Measurements from ENCODE around the gene TNS2.

DNA sequence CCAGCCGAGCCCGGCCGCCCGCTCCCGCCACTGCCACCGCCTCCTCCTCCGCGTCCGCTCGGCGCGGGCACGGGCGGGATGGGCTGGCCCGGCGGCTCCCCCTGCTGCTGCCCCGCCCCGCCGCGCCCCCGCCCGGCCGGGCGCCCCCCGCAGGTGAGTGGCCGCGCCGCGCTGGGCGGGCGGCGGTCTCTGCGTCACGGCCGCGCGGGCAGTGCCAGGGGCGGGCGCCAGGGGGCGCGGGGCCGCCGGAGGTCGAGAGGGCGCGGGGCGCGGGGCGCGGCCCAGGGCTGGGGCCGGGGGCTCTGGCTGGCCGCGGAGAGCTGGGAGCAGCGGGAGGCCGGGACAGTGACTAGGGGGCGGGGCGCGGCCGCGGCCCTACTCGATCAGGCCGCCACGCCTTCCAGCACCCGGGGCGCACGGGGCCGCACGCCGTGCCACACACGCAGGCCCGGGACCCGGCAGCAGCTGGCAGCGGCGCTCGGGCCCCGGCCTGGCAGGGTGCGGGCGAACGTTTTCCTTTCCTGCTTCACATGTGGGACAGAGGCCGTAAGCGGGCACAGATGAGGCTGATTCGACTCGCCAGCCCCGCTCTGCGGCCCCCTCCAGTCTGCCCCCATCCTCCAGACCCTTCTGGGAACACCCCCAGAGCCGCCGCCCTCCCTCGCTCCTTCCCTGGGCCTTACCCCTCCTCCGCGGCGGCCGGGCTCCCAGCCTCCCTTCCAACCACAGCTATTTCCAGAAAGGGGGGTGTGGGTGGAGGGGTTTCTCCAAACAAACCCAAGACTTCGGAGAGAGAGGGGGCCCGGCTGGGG, 2.4 kb upstream of the TNS2 start:
- TF ChIP-seq ELF1 (IDR thresholded peaks at IDR 0.05): no peak
- TF ChIP-seq, protein P1, sequence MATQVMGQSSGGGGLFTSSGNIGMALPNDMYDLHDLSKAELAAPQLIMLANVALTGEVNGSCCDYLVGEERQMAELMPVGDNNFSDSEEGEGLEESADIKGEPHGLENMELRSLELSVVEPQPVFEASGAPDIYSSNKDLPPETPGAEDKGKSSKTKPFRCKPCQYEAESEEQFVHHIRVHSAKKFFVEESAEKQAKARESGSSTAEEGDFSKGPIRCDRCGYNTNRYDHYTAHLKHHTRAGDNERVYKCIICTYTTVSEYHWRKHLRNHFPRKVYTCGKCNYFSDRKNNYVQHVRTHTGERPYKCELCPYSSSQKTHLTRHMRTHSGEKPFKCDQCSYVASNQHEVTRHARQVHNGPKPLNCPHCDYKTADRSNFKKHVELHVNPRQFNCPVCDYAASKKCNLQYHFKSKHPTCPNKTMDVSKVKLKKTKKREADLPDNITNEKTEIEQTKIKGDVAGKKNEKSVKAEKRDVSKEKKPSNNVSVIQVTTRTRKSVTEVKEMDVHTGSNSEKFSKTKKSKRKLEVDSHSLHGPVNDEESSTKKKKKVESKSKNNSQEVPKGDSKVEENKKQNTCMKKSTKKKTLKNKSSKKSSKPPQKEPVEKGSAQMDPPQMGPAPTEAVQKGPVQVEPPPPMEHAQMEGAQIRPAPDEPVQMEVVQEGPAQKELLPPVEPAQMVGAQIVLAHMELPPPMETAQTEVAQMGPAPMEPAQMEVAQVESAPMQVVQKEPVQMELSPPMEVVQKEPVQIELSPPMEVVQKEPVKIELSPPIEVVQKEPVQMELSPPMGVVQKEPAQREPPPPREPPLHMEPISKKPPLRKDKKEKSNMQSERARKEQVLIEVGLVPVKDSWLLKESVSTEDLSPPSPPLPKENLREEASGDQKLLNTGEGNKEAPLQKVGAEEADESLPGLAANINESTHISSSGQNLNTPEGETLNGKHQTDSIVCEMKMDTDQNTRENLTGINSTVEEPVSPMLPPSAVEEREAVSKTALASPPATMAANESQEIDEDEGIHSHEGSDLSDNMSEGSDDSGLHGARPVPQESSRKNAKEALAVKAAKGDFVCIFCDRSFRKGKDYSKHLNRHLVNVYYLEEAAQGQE (IDR thresholded peaks at IDR 0.05; ENCODE audit: low read depth, low read length): no peak
- TF ChIP-seq YY1 (IDR thresholded peaks at IDR 0.05; ENCODE audit: low read depth): no peak
- TF ChIP-seq, protein P2, sequence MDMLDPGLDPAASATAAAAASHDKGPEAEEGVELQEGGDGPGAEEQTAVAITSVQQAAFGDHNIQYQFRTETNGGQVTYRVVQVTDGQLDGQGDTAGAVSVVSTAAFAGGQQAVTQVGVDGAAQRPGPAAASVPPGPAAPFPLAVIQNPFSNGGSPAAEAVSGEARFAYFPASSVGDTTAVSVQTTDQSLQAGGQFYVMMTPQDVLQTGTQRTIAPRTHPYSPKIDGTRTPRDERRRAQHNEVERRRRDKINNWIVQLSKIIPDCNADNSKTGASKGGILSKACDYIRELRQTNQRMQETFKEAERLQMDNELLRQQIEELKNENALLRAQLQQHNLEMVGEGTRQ (IDR thresholded peaks at IDR 0.05; ENCODE audit: borderline replicate concordance, low read depth, low read length): no peak
- no peak for TF ChIP-seq RAD21 (IDR thresholded peaks at IDR 0.05; ENCODE audit: low read length)

Measured in SK-N-SH (cell line).